ENCODE measurements around the gene ANO2.

Gene ANO2

DNA sequence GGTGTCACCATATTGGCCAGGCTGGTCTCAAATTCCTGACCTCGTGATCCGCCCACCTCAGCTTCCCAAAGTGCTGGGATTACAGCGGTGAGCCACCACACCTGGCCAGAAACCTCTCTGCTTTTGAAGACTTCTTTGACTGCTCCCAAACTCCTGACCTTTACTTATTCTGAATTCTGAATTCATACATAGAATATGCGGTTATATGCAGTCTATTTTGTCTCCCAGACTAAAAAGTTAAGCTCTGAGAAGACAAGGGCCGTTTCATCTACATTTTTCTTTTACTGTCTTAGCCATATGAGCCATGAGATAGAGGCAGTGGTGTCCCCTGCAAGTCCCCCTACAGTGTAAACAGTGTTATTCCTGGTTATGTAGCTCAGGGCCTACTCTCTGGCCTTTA lies 333.9 kb downstream of the ANO2 start:
- no peak for DNase-seq

DNA sequence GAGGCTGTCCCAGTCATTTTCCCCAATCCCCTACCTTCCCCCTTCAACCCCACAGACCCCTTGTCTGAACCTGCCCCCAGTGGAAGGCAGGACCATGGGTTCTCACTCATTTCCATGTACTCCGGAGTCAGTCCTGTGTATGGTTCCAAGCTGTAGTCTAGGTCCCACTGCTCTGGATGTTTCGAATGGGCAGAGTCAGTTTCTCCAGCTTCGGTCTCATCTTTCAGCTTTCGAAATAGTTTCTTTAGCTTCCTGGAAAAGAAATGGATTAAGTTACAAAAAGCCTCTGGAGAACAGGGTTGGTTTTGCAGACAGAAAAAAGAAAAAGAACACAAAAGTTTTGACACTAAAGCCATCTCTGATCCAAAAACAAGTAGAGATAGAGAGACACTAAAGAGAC lies 345.7 kb downstream of the ANO2 start:
- no peak for DNase-seq

DNA sequence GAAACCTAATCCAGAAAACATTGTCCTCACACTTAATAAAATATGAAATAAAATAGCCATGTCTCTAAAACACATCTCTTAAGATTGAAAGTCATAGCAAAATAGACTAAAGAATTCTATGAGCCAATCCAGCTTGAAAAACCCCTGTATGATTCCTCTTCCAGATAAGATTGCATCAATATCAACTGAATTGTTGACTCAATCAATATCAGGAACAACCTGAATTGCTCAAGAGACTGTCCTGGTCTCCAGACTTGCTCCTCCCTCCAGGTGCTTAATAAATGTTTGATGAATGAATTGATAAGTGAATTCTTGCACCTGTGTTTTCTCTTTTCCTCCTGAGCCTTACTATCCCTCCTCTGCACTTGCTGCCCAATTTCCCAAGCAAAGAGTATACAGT lies 351.1 kb downstream of the ANO2 start:
- no peak for DNase-seq

DNA sequence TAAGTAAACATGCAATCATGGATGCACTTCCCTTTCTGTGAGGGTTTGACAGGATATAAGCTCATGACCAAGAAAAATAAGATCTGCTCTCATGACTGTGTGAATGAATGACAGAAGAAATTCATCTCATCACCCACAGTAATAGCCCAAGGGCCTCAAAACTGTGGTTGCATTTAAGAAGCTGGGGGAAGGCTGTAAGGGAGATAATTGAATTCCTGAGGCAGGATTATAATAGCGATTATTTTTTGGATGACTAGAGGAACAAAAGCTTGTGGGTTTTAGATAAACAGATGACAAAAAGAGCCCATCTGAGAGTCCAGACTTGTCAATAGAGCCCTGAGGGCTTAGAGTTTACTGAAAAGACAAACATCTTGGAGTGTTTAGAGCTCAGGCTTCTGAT lies 352.0 kb downstream of the ANO2 start:
- no peak for DNase-seq

DNA sequence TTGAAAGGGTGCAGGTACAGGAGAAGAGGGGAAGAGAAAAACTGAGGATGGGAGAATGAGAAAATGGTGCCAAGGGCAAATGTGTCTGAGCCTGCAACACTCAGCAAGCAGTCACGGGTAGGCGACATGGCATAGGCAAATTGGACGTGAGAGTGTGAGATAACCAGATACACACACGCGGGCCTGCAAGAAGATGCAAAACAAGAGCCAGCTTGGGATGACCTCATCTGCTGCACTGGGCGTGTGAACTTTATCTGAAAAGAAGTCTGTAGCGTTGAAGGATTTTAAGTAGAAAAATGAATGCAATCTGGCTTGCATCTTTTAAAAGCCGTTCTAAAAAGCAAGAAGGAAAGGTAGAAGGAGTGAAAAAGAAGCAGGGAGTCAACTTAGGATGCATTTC lies 352.7 kb downstream of the ANO2 start:
- DNase-seq, result no peak

DNA sequence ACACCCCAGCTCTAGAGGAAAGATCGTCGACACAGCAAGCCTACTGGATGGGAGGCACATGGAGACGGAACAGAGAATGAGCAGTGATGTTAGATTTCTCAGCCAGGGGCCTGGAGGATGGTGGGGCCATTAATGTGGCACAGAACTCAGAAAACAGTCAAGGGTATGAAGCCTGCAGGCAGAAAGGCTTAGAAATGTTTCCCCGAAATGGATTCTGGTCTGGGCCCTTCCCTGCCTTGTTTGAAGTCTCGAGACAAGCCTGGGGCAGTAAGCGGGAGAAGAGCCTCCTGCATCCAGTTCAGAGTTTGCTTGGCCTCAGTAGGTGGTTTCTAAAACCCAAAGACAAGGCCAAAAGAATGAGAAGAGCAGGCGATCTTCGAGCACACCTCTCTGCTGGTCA lies 354.7 kb downstream of the ANO2 start:
- no peak for DNase-seq

DNA sequence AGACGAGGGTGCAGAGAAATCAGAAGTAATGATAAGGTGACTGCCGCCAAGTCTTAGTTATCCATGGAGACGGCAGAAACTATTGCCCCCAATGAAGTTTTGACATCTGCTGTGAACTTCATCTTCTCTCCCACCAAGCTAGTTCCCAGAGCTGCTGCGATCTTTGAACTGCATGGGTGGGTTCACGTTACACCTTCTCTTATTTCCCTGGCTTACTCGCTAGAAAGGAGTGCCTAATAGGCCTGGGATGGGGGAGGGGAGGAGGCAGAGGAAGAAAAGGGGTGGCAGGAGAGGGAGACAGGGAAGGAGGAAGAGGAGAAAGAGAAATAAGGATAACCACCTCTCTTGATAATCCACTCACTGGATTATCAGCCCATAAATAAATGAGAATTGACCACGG lies 356.0 kb downstream of the ANO2 start:
- DNase-seq, result no peak

DNA sequence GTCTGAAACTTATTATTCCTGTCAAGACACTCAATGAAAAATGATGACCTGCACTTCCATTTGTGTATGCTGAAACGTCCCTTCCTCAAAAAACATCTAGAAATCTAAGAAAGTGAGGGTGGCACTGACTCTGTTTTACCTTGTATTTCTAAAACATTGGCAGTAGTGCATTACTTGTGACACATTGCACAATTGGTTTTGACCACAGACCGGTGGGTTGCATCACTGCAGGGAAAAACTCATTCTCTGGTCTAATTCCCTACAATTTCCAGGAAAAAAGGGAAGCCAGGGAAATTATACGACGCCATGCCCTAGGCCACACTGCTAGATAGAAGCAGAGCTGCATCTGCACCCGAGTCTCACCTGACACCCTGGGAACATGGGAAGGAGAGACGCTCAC lies 356.5 kb downstream of the ANO2 start:
- no peak for DNase-seq

DNA sequence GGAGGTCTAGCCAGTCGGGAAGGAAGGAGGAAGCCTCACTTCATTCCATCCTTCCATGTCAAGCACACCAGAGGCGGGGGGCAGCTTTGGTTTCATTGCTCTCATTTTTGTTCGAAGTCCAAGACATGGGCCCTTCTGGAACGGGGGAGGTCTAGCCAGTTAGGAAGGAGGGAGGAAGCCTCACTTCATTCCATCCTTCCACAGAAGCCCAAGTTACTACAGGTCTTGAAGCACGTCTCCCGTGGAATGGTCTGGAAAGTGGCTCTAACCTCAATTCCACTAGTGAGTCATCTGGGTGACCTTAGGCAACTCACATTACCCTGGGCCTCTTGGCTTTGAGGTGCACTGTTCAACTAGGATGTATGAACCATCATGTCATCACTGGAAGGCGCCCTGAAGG lies 356.9 kb downstream of the ANO2 start:
- no peak for DNase-seq

DNA sequence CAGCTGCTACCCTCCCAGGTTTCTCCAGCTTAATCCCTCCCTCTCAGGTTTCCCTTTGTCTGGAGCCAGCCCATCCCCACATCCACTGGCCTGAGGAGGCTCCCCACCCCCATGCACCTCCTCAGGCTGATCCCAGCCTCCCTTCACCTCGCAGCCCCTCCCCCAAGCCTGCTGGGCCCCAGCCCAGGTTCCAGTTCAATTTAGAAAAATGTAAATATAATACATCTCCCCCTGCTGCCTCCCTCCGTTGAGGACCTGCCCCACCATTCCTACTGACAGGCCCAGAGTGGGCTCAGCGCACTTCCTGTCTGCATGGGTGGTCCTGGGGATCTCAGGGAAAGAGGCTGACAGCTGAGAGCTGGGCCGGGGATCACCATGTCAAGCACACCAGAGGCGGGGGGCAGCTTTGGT lies 357.3 kb downstream of the ANO2 start:
- DNase-seq, result no peak

DNA sequence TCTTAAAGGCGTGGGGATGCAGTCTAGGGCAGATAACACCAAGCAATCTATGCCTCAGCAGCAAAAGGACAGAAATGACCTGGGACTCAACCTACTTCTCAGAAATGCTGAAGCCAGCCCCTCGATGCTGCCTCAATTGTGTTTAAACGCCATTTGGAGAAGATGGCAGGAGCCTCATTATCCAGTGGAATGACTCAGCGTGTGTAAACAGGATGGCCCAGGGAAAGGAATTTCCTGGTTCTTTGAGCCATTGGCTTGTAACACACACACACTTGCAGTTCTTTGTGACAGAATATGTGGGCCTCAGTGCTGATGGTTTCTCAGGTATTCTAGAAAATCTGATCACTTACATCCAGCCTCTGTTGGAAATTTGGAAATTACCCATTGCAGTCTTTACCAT lies 358.9 kb downstream of the ANO2 start:
- DNase-seq, result no peak

DNA sequence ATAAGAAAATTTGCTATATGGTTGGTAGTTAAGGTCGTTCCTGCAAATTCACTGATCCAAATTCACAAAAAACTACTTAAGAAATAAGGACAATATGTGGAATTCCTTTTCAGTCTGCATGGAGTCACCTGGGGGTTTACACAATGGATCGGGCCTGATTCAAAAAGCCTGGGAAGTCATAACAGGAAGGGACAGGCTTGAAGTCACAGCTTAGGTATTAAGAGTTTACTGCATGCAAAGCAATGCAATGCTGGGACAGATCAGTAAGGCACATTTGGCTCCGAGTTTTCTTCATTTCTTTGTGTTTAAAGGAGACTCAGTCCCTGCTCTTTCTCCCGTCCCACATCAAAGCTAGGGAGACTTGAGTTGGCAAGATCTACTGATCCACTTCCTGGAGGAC lies 359.9 kb downstream of the ANO2 start:
- no peak for DNase-seq

DNA sequence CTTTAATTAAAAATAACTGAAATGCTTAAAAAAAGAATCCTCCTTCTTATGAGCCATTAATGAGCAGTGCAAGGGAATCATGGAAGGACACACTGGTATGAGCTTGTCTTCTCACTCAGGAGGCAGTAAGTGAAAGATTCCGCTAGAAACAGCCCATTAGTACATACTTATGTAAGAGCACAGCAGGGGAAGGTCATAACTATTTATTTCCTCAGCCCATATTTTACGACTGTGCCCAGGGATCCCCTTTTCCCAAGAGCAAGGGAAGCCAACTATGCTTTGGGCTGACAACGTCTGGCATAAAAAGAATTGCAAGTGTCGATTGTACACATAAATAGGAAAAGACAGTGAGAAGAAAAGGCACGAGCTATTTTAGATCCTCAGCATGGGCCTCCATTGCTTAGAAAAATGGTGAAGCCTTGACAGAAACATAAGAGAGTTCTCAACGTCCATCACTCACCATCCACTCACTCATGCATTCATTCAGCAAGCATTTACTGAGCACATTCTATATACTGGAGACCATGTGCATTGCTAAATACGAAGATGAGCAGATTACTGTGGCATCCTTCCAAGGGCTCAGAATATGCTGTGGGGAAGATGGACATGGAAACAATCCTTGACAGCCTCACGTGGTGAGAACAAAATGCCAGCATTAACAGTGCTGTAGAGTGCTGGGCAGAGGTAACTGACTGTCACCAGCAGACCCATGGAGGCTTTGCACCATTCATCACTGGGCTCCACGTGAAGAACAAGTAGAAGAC lies 360.5 kb downstream of the ANO2 start:
- DNase-seq, result no peak

DNA sequence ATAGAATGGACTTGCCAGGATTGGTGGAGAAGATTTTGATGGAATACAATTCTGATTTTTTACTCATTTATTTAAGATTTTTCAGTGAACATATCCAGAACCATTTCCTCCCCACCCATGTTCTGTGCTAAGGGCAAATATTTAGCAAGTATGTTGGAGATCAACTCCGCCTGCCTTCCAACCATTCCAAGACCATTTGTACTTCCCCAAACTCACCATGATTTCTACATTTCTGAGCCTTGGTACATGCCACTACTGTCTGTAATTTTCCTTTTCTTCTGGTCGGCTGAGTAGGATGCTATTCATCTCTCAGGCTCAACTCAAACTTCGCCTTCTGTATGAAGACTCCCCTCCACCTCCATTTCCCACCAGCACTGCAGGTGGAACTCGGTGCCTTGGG lies 362.5 kb downstream of the ANO2 start:
- no peak for DNase-seq

DNA sequence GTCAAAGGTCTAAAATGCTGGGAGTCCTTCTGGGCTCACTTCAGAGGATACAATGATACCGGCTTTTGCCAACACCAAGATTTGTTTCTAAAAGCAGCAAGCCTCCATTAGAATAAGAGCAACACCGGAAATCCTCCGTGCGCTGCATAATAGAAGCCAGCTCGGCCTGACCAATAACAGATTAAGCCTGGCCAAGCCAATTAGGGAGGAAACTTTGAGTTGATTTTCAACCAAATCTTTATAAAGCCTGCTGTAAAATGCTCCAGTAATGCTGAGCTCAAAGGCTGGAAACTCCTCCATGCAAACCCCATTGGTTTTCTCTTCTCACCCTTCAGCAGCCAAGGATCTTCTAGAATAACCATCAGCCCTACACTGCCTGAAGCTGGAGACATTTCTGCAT lies 363.0 kb downstream of the ANO2 start:
- DNase-seq, result no peak

DNA sequence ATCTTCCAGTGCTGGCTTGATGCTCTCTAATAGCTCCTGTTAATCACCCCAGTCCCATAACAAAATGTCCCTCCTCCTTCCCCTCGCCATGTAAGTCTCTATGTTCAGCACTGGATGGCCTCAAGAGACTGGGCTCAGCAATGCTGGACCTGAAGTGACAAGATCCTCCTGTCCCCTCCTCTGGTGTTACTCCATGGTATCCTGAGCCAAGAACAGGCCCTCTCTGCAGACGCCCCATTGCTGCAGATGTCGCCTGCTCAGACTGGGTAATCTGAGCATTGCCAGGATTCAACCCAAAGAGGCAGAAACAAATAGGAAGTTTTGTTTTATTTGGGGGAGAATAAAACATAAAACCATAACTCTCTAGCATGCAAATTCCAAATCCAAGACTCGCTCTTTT lies 363.4 kb downstream of the ANO2 start:
- DNase-seq, result no peak

DNA sequence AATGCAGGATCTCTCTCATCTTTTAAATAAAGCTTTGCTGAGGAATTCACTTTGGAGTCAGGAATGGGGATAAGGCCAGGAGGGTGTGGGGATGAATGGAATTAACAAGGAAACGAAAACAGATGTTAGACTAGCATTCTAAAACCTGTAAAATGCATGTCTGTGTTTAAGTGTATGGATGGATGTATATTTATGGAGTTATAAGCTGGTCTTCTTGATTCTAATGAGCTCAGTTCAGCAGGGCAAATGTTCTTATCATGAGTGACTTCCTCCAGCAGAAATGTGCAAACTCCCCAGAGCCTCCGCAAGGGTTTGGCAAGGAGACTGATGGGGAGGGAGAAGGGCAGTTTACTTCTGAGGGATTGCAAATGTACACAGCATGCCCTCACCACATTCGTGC lies 364.0 kb downstream of the ANO2 start:
- DNase-seq, result no peak

DNA sequence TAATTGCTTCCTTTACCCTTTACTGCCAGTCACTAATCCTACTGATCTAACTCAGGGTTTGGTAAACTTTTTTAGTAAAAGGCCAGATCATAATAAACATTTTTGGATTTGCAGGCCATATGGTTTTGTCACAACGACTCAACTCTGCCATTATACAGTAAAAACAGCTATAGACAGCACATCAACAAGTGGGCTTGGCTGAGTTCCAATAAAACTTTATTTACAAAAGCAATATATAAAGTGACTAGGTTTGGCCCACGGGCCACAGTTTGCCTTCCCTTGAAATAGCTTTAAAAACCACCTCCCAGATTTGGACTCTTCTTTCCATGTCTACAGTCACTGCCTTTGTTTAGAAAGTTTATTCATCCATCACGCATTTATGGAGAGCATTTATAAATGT lies 366.3 kb downstream of the ANO2 start:
- DNase-seq, result no peak

DNA sequence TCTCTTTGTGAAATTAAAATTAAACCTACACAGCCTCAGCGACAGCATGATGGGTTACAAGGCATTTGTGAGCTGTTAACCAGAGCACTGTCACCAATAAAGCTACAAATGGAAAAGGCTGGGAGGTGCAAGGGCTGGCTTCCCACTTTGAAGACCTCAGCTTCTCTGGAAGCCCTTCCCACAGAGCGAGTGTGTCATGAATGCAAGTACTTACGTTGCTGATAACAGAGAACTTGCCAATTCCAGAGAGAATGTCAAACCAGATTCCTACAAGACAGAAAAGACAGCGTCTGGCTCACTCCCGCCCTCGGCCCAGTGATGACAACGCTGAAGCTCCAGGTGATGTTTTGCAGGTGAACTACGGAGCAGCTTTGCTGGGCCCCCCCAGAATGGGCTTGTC lies 367.3 kb downstream of the ANO2 start:
- DNase-seq, result no peak

DNA sequence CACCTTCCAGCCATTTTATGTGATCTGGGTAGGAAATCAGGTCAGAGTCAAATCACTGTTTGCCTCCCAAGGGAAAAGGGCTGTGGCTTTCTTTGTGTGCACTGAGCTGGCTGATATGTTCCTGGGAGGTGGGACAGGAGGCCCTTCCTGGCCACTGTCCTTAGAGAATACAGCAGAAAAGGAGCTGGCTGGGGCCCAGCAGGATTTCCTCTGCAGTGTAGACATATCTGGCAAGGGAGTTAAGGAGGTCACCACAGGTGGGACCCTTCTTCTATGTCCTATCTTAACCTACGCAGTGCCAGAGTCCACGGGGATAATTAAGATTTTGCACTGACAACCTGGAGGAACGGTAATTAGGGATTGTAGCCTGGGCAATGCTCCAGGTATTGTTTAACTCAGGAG lies 367.8 kb downstream of the ANO2 start:
- DNase-seq, result no peak

DNA sequence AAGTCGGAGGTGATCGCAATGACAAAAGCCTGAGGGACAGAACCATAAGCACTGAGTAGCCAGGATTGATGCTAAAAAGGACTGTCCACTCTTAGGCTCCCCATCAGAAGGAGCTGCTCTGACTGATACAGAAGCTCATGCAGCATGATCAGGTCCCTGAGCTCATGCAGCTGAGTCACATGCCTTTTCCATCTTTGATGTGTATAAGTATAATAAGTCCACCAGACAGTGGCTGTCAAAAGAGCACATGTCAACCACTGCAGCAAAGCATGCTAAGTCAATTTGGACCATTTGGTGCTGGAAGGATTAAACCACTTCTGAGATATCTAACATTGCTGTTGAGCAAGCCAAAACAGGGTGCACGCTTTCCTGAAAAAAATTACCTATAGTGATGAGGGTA lies 369.1 kb downstream of the ANO2 start:
- DNase-seq, result no peak

DNA sequence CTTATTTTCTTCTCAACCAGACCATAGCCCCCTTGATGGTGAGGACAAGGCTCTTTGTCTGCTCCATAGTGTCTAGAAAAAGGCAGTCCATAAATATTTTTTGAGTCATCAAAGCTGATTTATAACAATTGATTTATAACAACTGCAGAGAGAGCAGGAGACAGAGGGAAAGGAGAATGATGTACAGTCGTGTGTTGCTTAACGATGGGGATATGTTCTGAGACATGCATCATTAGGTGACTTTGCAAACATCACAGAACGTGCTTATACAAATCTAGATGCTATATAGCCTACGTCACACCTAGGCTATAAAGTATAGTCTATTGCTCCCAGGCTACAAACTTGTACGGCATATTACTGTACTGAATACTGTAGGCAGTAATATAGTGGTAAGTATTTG lies 369.8 kb downstream of the ANO2 start:
- DNase-seq, result no peak

DNA sequence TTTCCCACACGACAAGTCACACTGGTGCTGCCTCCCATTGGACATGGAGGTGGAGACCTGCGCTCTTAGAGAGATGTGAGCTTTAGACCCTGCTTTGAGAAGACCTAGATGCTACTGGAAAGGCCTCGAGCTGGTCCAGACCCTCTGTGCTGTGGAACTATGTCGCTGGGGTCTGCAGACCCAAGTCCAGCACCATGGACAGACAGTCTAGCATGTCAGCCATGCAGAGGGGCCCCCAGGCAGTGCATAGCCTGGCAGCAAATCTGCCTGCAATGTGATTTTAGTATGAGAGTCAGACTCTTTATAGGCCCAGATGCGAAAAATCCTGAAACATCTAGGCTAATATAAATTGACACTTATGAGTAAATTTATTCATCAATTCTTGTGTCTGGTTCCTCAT lies 371.7 kb downstream of the ANO2 start:
- no peak for DNase-seq

DNA sequence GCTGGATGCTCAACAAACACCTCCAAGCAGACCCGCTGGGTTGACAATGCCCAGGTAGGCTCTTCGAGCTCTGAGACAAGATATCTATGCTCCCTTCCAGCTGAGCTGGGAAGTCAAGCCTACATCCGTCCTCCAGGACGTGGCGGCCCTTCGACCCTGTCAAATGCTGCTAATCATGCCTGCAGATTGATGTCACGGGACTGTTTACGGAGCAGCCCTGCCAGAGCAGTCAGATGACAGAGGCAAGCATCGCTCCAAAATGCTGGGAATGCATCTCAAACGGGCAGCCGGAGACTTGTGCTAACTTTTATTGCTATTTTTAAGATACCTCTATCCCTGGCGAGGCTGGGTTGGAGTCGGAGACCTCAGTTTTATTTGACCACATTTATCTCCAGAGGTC lies 373.9 kb downstream of the ANO2 start:
- DNase-seq, result no peak

DNA sequence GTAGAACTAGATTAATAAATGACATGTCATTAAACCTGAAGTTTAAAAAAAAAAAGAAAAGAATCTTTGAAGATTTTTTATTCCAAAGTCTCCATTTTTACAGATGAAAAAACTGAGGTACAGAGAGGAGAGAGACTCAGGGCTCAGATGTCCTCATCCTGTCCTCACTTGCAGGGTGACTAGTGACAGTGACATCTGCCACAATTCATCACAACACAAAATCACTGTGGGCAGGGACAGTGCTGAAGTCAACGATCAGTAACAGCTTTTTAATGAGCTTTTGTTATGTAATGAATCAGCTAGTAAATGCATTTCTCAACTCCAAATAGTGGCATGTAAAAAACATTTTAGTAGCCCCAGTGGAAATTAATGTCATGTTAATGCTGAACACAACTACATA lies 374.6 kb downstream of the ANO2 start:
- no peak for DNase-seq

Measured in cortex of kidney (tissue), 1 donor.